ENCODE data around the gene UPB1.
A peak's percentile ranks its signal among the peaks of the same experiment; 100 is the strongest.
"Not testable (repeated sequence)": the region's sequence is repeated elsewhere in the genome, so short reads cannot be mapped to it uniquely, and the experiment has no call there.

The UPB1 gene

DNA sequence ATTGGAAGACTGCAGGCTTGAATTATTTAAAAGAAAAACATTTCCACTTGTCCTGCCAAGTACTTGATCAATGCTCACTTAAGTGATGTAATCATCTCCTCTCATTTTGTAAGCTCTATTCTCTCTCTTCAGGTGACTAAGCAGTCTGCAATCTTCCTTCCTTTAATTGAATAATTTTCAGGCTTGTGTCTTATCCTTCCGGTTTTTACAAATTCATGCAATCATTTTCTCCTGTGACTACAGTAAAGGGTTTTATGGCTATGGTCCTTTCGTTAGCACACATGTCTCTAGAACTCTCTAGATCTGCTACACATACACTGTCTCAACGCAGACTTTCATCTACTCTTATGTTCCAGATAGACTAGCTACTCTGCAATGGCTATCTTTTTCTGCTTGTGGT, 12.6 kb upstream of the UPB1 start:
- DNase-seq, result peak; percentile 86

DNA sequence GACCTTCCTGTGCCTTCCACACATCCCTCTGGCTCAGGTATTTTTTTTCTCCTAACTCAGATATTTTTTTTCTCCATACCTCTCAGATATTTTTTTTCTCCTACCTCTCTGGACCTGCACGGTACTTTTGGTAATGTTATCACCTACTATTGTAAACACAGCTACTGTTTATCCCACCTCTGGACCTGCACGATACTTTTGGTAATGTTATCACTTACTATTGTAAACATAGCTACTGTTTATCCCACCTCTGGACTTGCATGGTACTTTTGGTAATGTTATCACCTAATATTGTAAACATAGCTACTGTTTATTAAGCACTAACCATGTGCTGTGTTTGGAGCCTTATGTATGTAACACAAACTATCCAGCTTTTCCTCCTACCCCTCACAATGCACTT, 12.1 kb upstream of the UPB1 start:
- no peak for DNase-seq

DNA sequence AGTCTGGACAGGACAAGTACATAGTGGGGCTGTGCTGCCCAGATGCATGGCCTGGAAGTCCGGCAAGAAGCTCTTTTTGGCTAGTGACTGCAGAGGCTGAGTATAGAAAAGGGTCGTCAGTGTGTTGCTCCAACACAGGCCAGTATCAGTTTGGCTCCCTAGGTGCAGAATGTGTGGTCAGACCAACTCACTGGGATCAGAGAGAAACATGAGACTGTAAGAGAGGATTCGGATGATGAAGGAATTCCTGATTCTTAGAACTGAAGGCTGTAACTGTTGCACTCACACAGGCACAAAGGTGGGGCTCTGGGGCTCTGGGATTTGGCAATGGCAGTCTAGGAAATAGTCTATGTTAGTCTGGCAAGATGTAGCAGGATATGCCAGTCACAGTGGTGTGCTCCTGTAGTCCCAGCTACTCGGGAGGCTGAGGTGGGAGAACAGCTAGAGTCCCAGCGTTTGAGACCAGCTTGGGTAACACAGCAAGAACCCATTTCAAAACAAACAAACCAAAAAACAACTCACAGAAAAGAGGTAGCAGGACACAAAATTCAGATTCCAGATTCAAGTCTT, 11.1 kb upstream of the UPB1 start:
- DNase-seq, result peak; percentile 57

DNA sequence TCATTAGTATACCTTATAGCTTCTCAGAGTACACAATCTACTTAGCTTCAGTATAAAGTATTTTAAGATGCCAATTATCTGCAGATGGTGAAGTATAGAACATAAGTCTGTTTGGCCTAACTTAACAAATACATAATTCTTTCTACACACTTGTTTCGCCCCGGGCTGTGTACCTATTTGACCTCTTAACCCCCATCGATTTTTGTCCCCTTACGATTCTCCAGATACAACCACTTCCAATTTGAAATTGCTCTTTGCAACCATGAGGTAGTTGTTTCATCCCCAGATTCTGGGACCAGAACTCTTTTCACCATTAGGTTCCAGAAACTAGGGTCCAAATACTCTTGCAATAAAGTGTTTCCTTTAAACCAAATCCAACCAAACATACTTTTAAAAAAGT, 10.0 kb upstream of the UPB1 start:
- no peak for DNase-seq

GRCh38 chr22:24485608-24486007, 9.5 kb upstream of the UPB1 start:
- DNase-seq, result peak; percentile 53

DNA sequence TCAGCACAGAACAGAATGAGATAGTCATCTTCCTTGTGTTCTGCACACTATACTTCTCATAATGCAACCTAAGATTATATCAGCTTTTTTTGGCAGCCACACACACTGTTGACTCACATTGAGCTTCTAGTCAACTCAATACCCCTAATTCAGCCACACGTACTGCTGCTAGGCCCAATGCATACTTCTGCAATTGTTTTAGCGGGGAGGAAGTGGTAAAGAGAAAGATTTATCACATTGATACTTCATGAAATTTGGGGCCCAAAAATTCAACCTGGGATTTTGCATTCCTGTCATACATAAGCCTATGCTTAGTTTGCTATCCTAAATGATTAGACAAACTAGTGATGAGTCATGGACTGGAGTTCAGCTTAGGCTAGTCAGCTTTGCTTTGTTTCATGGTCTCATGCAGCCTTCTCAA, 8.6 kb upstream of the UPB1 start:
- DNase-seq, result peak; percentile 98

- DNase-seq, result peak; percentile 47
Measured at GRCh38 chr22:24489011-24489410, 6.1 kb upstream of the UPB1 start.

DNA sequence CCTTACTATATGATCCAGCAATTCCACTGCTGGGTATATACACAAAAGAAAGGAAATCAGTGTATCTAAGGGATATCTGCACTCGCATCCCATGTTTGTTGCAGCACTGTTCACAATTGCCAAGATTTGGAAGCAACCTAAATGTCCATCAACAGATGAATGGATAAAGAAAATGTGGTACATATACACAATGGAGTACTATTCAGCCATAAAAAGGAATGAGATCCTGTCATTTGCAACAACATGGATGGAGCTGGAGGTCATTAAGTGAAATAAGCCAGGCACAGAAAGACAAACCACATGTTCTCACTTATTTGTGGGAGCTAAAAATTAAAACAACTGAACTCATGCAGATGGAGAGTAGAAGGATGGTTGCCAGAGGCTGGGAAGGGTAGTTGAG, 5.7 kb upstream of the UPB1 start:
- DNase-seq, result not testable (repeated sequence)

GRCh38 chr22:24492391-24492790, 2.7 kb upstream of the UPB1 start:
- DNase-seq, result no peak

GRCh38 chr22:24494167-24494527, 985 bp upstream of the UPB1 start:
- no peak for DNase-seq

GRCh38 chr22:24495365-24495675, 188 bp downstream of the UPB1 start:
- DNase-seq, result no peak

DNA sequence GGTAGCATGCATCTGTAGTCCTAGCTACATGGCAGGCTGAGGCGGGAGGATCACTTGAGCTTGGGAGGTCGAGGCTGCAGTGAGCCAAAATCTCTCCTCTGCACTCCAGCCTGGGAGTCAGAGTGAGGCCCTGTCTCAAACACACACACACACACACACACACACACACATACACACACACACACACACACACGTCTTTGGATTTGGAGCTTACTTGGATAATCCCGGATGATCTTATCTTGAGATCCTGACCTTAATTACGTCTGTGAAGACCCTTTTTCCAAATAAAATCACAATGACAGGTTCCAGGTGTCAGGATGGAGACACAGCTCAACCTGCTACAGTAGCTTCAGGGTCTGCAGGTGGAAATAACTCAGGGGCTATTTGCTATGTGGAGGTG, 1.1 kb downstream of the UPB1 start:
- DNase-seq, result no peak

- no peak for DNase-seq
Measured at GRCh38 chr22:24496661-24497060, 1.5 kb downstream of the UPB1 start.

DNA sequence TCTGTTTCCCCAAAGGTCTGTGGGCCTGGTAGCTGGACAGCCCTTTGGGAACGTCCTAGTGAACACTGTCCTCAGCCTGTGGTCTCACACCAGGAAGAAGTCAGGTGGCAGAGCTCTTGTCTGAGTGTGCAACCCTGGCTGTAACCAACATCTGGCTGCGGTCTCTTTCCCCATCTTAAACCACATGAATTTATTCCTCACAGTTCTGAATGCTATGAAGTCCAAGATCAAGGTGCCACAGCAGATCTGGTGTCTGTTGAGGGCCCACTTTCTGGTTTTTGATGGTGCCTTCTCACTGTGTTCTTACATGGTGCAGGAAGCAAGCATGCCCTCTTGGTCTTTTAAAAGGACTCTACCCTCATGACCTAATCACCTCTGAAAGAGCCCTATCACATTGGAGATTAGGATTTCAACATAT, 2.7 kb downstream of the UPB1 start:
- DNase-seq, result no peak

DNA sequence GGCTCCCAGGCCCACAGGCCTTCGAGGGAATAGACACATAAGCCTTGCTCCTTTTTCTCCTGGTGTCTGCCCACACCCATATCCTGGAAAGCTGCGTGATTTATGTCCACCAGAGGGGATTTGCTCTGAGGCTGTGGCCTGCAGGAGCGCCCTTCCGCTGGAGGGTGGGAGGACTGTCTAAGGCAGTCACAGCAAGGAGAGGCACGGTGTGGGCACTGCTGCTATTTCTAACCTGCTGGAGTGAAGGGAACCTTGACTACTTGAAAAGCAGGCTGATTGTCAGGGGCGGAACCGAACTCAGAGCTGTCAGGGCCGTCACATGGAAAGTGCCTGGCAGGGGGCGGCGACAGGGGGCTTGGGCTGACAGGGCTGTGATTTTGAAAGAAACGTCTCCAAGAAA, 3.7 kb downstream of the UPB1 start:
- DNase-seq, result no peak

- no peak for DNase-seq
Measured at GRCh38 chr22:24499706-24500276, 4.7 kb downstream of the UPB1 start.

DNA sequence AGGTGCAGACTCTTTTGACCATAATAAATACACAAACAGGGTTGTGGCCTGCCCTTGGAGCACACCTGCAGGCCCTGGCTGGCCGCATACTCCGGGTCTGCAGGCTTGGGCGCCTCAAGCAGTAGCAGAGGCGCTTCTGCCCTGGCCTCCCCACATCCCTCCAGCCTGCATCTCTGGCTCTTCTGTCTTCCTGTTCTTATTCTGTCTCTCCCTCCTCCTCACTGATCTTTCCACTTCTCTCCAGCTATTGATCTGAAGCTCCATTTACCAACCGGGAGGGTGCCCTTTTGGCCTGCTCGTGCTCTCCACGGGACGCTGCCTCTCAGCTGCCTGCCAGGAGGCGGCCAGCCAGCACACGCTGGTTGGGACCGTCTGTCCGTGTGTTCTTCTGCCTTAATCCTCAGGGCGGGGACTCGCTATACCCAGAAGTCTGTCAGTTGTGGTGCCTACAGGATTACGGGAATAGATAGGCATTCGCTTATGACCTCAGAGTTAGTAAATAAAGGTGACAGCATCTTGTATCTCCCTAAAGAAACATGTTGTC, 5.2 kb downstream of the UPB1 start:
- no peak for DNase-seq

DNA sequence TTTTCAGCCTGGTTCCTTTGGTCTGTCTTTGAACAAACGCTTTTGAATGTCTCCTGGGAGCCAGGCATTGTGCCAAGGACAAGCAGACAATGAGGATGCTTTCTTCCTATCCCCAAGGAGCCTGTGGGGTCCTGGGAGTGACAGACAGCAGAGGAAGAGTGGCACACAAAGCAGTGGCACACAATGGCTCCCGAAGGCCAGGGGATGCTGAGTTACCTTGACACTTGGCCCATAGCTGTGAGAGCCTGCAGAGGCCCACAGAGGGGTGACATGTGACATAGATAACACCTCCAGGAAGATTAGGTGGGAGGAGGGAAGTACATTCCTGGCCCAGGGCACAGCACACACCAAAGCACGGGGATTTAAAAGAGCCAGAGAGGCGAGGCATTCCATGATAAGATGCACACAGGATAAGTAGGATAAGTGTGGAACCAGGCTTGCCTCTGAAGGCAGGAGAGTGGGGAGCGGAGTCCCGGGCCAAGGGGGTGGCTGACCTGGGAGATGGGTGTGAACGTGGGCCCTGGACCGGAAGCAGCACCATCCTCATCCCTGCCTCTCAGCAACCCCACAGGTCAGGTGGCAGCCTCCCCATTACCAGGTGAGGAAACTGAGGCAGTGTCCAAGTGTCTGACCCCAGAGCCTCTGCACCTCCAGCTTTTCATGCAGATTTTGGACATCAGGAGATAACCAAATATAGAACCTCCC, 6.3 kb downstream of the UPB1 start:
- no peak for DNase-seq

DNA sequence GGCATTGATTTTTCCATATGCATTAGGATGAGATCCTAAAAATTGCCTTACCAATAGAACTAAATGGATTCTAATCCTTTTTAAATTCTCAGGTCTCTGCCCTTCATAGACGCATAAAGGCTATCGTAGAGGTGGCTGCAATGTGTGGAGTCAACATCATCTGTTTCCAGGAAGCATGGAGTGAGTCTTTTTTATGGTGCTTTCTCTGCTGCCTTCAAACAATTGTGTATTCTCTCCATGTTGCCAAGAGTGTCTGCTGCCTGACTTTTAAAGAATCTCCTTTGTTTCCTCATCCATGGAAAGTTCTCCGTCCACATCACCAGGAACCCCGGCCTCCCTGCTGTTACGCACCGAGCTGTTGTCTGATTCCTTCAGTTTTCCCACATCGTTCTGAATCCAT, 6.9 kb downstream of the UPB1 start:
- DNase-seq, result no peak

DNA sequence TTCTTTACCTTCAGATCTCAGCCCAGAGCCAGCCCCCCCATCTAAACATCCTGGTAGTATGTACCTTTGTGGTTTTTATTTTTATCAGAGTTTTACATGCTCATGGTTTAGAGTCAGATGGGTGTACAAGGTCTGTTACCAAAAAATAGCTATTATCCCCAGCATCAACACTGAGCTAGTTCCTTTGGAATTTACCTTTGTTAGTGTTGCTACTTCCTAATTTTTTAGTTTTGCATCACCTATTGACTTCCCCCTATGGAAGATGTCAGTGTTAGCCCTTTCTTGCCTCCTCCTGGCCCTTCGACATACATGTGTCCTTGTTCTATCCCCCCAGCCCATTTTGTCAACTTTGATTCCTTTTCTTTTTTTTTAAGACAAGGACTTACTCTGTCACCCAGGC, 7.4 kb downstream of the UPB1 start:
- DNase-seq, result no peak

- DNase-seq, result peak; percentile 60
Measured at GRCh38 chr22:24503137-24503842, 8.2 kb downstream of the UPB1 start.

GRCh38 chr22:24503843-24504338, 8.8 kb downstream of the UPB1 start:
- no peak for DNase-seq

- DNase-seq, result no peak
Measured at GRCh38 chr22:24504540-24504939, 9.4 kb downstream of the UPB1 start.
